ENCODE measurements around the gene IGSF3.
"Not testable (repeated sequence)": the region's sequence is repeated elsewhere in the genome, so short reads cannot be mapped to it uniquely, and the experiment has no call there.

DNA sequence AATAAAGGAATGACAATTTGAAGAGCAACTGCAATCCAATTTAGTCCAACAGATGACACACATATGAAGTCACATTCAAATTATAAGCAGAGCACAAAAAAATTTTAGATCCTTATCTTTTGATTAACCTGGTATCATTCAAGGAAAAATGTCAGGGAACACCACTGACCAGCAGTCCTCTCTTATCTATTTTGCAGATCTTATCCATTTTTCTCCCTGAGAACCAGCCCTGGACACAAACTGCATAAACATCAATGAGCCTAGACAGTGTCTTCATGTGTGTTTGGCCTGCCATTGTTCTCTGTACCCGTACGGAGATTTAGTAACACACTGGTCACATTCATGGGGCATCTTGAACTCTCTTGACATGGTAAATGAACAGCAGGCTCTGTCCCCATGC lies 14.9 kb downstream of the IGSF3 start:
- not testable (repeated sequence) for TF ChIP-seq POLR2A (IDR thresholded peaks at IDR 0.05; ENCODE audit: extremely low read depth, insufficient read length); MYC (IDR thresholded peaks at IDR 0.05; ENCODE audit: low read depth, low read length)
- TF ChIP-seq, protein P1, sequence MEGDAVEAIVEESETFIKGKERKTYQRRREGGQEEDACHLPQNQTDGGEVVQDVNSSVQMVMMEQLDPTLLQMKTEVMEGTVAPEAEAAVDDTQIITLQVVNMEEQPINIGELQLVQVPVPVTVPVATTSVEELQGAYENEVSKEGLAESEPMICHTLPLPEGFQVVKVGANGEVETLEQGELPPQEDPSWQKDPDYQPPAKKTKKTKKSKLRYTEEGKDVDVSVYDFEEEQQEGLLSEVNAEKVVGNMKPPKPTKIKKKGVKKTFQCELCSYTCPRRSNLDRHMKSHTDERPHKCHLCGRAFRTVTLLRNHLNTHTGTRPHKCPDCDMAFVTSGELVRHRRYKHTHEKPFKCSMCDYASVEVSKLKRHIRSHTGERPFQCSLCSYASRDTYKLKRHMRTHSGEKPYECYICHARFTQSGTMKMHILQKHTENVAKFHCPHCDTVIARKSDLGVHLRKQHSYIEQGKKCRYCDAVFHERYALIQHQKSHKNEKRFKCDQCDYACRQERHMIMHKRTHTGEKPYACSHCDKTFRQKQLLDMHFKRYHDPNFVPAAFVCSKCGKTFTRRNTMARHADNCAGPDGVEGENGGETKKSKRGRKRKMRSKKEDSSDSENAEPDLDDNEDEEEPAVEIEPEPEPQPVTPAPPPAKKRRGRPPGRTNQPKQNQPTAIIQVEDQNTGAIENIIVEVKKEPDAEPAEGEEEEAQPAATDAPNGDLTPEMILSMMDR (IDR thresholded peaks at IDR 0.05; ENCODE audit: low read depth, low read length), result not testable (repeated sequence)
- TF ChIP-seq, protein P2, sequence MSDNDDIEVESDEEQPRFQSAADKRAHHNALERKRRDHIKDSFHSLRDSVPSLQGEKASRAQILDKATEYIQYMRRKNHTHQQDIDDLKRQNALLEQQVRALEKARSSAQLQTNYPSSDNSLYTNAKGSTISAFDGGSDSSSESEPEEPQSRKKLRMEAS (IDR thresholded peaks at IDR 0.05; ENCODE audit: low read depth, low read length), result not testable (repeated sequence)
